ENCODE data around the gene CHRM5. TPM values are rescaled to one million over a fixed set of nuclear protein-coding genes. Genes with fewer than 3 reads are reported as not detected.

The CHRM5 gene
- total RNA-seq, 1 donor from 2014 or later, result 0.07 TPM

- Histone ChIP-seq H3K4me3 (ENCODE audit: insufficient read depth, low read depth, low read length) (no peak overlapping the region), H3K9ac (ENCODE audit: low read length) (no peak overlapping the region), H3K79me2 (ENCODE audit: insufficient read depth, low read length) (peaks cover 62% of the 10 kb centered on the region), H3K36me3 (ENCODE audit: insufficient read depth, low read length) (peaks cover 11% of the 10 kb centered on the region), H3K4me2 (ENCODE audit: low read length) (peak overlapping the region; percentile 98), H3K27ac (ENCODE audit: low read depth, low read length) (no peak overlapping the region), H3K27me3 (ENCODE audit: insufficient read depth, low read length) (no peaks in the 10 kb centered on the region), H4K20me1 (ENCODE audit: insufficient read depth, low read length) (peaks cover 14% of the 10 kb centered on the region), H2AFZ (ENCODE audit: low read depth, low read length) (no peak overlapping the region), H3K9me3 (ENCODE audit: insufficient read depth, low read depth, low read length) (no peaks in the 10 kb centered on the region), H3K4me1 (ENCODE audit: insufficient read depth, low read length) (peaks cover 9% of the 10 kb centered on the region)
- H3K36me3 Mint-ChIP-seq (ENCODE audit: low read depth, unreplicated experiment), result peaks cover 10% of the 10 kb centered on the region
- H3K27ac Mint-ChIP-seq (ENCODE audit: unreplicated experiment), result no peak overlapping the region
- no peaks in the 10 kb centered on the region for H3K27me3 Mint-ChIP-seq (ENCODE audit: low read depth, unreplicated experiment)
- H3K4me1 Mint-ChIP-seq (ENCODE audit: low read depth, unreplicated experiment), result peaks cover 2% of the 10 kb centered on the region
- FAIRE-seq (no peak), DNase-seq (ENCODE audit: low read depth) (no peak)
- H3K4me3 Mint-ChIP-seq (ENCODE audit: unreplicated experiment), result peak overlapping the region; percentile 99
- TF ChIP-seq EZH2 (IDR thresholded peaks at IDR 0.05; ENCODE audit: insufficient read depth, low read length) (no peak), CTCF (IDR thresholded peaks at IDR 0.05; ENCODE audit: insufficient read depth, low read depth, low read length) (no peak)
- no peaks in the 10 kb centered on the region for H3K9me3 Mint-ChIP-seq (ENCODE audit: unreplicated experiment)
Measured at GRCh38 chr15:34099914-34100313, 131.6 kb downstream of the CHRM5 start.

- peak; percentile 86 for FAIRE-seq
Measured at GRCh38 chr15:34101366-34102174, 133.3 kb downstream of the CHRM5 start, which contains the start of the genes EMC7 and PGBD4. Gene EMC7 (minus strand): TSS chr15:34101862. CDS start chr15:34101839, 23 bp downstream. Gene PGBD4 (plus strand): TSS chr15:34102083. CDS start chr15:34102532, 449 bp downstream.

More at GRCh38 chr15:34101366-34102174, 133.3 kb downstream of the CHRM5 start, which contains the start of the genes EMC7 and PGBD4:
- H3K36me3 ChIP-seq (ENCODE audit: insufficient read depth, low read length), result peaks cover 3% of the 10 kb centered on the region
- peak within 1 kb of the TSS; percentile 99 for H3K27ac Mint-ChIP-seq (ENCODE audit: unreplicated experiment)
- H3K4me3 ChIP-seq (ENCODE audit: insufficient read depth, low read depth, low read length), result peak within 1 kb of the TSS; percentile 97
- H2AFZ ChIP-seq (ENCODE audit: low read depth, low read length), result peak within 1 kb of the TSS; percentile 85
- no peaks in the 10 kb centered on the region for H3K9me3 ChIP-seq (ENCODE audit: insufficient read depth, low read depth, low read length)
- H3K27ac ChIP-seq (ENCODE audit: low read depth, low read length), result peak within 1 kb of the TSS; percentile 86
- TF ChIP-seq CTCF (IDR thresholded peaks at IDR 0.05; ENCODE audit: insufficient read depth, low read depth, low read length), result no peak
- TF ChIP-seq EZH2 (IDR thresholded peaks at IDR 0.05; ENCODE audit: insufficient read depth, low read length), result no peak
- H3K4me1 ChIP-seq (ENCODE audit: insufficient read depth, low read length), result peaks cover 9% of the 10 kb centered on the region
- peak within 1 kb of the TSS; percentile 98 for H3K9ac ChIP-seq (ENCODE audit: low read length)
- H3K9me3 Mint-ChIP-seq (ENCODE audit: unreplicated experiment), result no peaks in the 10 kb centered on the region
- peaks cover 2% of the 10 kb centered on the region for H3K4me1 Mint-ChIP-seq (ENCODE audit: low read depth, unreplicated experiment)
- H3K36me3 Mint-ChIP-seq (ENCODE audit: low read depth, unreplicated experiment), result peaks cover 10% of the 10 kb centered on the region
- H4K20me1 ChIP-seq (ENCODE audit: insufficient read depth, low read length), result peaks cover 14% of the 10 kb centered on the region
- peak within 1 kb of the TSS; percentile 98 for H3K4me2 ChIP-seq (ENCODE audit: low read length)
- no peaks in the 10 kb centered on the region for H3K27me3 ChIP-seq (ENCODE audit: insufficient read depth, low read length)
- H3K79me2 ChIP-seq (ENCODE audit: insufficient read depth, low read length), result peaks cover 52% of the 10 kb centered on the region
- DNase-seq (ENCODE audit: low read depth), result peak; percentile 99
- H3K4me3 Mint-ChIP-seq (ENCODE audit: unreplicated experiment), result peak within 1 kb of the TSS; percentile 99
- H3K27me3 Mint-ChIP-seq (ENCODE audit: low read depth, unreplicated experiment), result no peaks in the 10 kb centered on the region
